GM19467 (cell line): ENCODE results near the gene TAS2R7.
"Not testable (repeated sequence)": the region's sequence is repeated elsewhere in the genome, so short reads cannot be mapped to it uniquely, and the experiment has no call there.

ENCODE experiments used
- ATAC-seq: cut with Tn5 transposase; IDR thresholded peaks from one replicate; pipeline ENCODE4 v1.9.1; 2021; ENCODE audit warnings: mild to moderate bottlenecking, moderate library complexity; ENCODE audit not compliant: unreplicated experiment

Gene TAS2R7, protein sequence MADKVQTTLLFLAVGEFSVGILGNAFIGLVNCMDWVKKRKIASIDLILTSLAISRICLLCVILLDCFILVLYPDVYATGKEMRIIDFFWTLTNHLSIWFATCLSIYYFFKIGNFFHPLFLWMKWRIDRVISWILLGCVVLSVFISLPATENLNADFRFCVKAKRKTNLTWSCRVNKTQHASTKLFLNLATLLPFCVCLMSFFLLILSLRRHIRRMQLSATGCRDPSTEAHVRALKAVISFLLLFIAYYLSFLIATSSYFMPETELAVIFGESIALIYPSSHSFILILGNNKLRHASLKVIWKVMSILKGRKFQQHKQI

DNA sequence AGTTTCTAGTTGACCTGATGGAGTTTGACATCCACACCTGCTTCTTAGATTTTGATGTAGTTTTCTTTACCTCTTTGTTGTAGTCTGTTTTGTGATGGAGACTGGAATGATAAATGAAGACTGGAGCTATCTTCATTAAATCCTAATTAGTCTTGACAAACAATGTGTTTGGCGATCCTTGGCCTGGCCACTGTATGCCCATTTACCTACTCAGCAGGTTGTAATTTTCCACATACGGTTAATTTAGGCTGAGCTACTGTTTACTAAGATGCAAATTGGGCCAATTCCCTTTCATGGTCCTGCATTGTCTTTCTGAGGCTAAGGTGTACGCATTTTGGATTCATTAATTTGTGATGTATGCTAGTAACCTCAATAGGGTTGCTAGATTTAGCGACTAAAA, at the start of gene TAS2R7:
TSS of gene TAS2R7 (minus strand) at position 41 of the 400 bp plus-strand sequence. CDS start 57 bp downstream, outside the sequence.
- no peak for ATAC-seq

- ATAC-seq: no peak
Observed at GRCh38 chr12:10851243-10851858, 48.9 kb upstream of the TAS2R7 start.

- ATAC-seq: no peak
Observed at GRCh38 chr12:10849425-10849878, 47.0 kb upstream of the TAS2R7 start, which contains the start of gene PRR4. PRR4 (minus strand) TSS chr12:10849475; CDS start chr12:10849437, 38 bp downstream.

DNA sequence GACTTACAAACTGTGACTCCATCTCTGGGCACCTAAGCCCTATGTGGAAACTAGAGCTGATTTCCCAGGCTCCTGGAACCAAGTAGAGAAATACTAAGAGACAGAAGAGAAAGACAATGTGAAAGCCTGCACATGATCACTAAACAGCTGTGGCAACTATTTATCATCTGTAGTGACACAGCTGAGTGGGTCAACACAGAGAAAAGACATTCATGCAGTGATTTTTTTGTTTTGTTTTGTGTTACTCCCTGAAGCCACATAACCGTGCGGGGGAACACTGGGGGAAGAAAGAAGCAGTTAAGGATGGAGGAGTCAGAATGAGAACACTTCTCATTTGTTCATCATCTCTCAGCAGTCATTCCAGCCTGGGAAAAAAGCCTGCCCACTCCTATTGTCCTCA, 45.3 kb upstream of the TAS2R7 start:
- no peak for ATAC-seq

DNA sequence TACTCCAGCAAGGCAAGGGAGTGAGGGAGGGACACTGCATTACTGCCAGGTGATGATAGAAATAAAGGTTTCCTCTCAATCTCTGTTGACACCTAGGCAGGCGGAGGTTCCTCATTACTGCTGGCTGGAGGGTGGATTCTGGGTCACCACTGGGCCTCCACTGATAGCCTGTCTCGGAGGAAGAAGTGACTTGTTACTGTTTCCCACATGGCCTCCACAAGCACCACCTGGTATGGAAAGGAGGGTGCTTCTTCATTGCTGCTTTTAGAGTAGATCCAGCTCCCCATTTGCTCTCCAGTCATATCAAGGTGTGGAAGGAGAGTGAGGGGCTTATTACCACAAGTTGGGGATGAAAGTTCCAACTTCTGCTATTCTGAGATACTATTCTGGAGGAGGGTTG, 40.4 kb upstream of the TAS2R7 start:
- no peak for ATAC-seq

DNA sequence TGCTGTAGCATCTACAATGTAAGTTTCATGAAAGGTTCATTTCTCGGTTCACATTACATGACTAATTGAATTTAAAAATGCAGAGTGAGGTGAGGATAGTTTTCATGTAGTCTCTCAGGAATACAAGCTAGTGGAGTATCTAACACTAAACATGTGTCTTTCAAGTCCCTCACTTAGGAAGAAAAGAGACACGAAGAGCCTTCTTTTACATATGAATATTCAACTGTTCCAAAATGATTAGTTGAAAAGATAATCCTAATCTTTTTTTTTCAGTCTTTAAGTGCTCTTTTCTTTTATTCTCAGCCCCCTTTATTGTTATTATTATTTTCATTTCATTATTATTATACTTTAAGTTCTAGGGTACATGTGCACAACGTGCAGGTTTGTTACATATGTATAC, 36.0 kb upstream of the TAS2R7 start:
- no peak for ATAC-seq

- ATAC-seq: no peak
Observed at GRCh38 chr12:10829994-10830393, 27.6 kb upstream of the TAS2R7 start.

- ATAC-seq: no peak
Observed at GRCh38 chr12:10826258-10826657, 23.8 kb upstream of the TAS2R7 start, which contains the start of gene TAS2R10. TAS2R10 (minus strand) TSS chr12:10826358; CDS start chr12:10826269, 89 bp downstream.

DNA sequence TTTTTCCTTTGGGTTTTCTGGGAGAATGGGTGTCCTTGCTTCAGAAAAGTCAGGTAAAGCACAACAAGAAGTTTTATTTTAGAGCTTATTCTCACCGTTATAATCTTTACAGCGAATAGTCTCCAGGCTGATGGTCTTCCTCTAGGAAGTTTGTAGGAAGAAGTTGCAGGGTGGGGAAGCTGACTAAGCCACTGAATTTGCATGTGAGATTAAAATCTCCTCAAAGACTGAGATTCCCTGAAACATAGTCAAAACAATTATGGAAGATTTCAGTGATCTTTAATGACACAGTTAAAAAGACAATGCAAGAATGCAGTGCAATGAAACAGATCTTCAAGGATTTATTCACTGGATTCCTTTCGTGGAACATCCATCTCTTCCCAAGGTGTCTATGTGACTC, 22.5 kb upstream of the TAS2R7 start:
- ATAC-seq: no peak

DNA sequence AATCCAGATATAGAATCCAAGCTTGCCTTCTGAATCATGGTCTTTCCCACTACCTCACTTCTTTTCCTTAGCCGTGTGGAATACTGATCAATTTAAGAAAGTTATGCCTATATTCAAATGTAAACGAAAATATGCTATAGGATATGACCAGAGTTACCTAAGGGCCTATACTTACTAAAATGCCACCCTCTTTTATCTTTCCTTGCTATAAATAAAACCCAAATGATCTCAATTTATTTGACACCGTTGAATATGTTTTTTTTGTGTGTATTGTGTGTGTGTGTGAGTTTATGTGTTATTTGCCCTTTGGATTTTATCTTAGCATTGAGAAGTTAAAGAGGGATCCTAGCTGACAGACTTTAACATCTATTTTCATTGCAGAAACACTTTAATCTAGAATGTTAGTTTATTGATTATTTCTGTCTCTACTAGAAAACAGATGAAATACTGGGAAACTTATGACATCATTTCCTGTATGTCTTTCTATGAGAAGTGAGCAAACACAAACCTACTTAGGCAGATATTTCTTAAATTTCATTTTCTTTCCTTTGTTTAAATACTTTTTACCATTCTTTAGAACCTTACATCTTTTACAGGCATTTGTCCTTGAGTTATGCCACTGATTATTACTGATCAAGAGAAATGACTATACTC, 9.6 kb upstream of the TAS2R7 start:
- ATAC-seq: no peak

GRCh38 chr12:10810068-10810467, 7.6 kb upstream of the TAS2R7 start, which contains the start of gene TAS2R9:
TAS2R9 (minus strand) TSS chr12:10810168; CDS start chr12:10810075, 93 bp downstream.
- no peak for ATAC-seq

DNA sequence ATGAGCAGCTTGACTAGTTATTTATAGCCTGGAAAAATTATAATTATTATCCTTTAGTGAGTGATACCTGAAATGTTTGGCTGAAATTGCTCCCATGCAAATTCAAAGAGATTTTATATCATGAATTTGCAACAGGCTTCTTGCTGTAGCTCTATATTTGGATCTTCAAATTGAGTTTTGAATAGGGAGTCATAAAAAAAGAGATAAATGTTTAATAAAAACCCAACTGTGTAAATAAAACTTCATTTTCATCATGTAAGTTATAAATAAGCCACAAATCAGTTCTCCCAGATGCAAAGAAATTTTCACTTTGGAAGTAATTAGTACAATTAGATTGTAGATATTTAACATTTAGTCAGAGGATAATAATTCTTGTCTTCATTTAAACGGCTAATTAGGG, 4.8 kb upstream of the TAS2R7 start, which contains the start of gene TAS2R8:
TSS of gene TAS2R8 (minus strand) at position 101 of the 400 bp plus-strand sequence. CDS start 306 bp downstream, outside the sequence.
- ATAC-seq: no peak

GRCh38 chr12:10801741-10802140, 686 bp downstream of the TAS2R7 start:
- no peak for ATAC-seq

- no peak for ATAC-seq
Observed at GRCh38 chr12:10794222-10794621, 8.2 kb downstream of the TAS2R7 start.

DNA sequence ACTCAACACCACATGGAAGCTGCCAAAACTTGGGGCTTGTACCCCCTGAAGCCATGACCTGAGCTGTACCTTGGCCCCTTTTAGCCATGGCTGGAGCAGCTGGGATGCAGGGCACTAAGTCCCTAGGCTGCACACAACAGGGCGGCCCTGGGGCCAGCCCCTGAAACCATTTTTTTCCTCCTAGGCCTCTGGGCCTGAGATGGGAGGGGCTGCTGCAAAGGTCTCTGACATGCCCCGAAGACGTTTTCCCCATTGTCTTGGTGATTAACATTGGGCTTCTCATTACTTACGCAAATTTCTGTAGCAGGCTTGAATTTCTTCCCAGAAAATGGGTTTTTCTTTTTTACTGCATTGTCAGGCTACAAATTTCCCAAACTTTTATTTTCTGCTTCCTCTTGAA, 10.7 kb downstream of the TAS2R7 start:
- ATAC-seq: not testable (repeated sequence)

GRCh38 chr12:10783252-10783651, 19.2 kb downstream of the TAS2R7 start:
- no peak for ATAC-seq

- ATAC-seq: no peak
Observed at GRCh38 chr12:10779103-10779502, 23.3 kb downstream of the TAS2R7 start.

DNA sequence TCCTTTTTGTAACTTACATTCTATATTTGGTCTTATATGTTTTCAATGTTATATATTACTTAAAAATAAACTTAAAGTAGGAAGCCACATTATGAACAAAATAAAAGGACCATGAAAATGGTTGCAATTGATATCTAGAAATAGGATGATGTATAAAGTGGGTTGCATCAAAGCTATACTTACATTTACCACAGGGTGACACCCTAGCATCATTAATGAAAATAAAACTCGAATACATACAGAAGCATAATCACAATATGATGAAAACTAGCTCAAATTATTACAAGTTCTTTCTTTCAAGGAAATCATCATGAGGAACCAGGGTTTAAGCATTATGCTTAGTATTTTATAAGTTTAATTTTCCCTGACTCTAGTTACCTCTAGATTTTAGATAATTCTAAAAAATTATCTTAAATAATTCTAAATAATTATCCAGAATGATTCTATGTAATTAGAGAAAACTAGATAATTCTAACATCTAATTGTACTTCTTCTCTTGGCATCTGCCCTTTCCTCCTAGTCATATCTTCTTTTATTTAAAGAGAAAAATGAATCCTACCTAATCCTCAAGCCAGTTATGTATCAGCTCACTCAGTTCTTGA, 31.2 kb downstream of the TAS2R7 start:
- no peak for ATAC-seq

DNA sequence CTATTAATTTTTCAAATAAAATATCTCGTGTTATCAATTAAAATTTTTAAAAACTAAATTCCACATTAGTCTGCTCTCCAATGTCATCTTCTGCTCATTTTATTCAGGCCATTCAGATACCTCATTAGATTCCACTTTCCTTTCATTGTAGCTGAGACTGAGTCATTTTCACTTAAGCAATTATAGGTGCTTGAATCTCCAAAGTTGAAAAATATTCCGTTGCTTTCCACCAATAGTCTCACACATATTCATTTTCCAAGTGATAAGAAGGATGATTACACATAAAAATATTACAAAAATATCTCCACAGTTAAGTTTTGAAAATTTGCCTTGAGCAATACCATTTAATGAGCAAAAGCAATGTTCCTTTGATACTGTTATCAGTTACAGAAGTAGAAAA, 42.8 kb downstream of the TAS2R7 start:
- no peak for ATAC-seq

DNA sequence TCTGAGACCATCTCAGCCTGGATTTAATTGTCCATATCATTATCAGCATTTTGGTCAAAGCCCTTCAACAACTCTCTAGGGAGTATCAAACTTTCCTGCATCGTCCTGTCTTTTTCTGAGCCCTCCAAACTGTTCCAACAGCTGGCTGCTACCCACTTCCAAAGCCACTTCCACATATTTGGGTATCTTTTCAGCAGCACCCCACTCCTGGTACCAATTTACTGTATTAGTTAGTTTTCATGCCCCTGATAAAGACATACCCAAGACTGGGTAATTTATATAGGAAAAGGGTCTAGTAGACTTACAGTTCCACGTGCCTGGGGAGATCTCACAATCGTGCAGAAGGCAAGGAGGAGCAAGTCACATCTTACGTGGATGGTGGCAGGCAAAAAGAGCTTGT, 46.2 kb downstream of the TAS2R7 start:
- ATAC-seq: no peak

- no peak for ATAC-seq
Observed at GRCh38 chr12:10753059-10753458, 49.4 kb downstream of the TAS2R7 start.
